Measurements from ENCODE around the gene TSC22D2. TPM values are rescaled to one million over a fixed set of nuclear protein-coding genes. Genes with fewer than 3 reads are reported as not detected.

Gene TSC22D2
- total and polyA plus RNA-seq, 2 of the 8 experiments (the other 6 are each of a cell fraction or from before 2014, with no cell fraction given): 3.4 to 27.6 TPM

DNA sequence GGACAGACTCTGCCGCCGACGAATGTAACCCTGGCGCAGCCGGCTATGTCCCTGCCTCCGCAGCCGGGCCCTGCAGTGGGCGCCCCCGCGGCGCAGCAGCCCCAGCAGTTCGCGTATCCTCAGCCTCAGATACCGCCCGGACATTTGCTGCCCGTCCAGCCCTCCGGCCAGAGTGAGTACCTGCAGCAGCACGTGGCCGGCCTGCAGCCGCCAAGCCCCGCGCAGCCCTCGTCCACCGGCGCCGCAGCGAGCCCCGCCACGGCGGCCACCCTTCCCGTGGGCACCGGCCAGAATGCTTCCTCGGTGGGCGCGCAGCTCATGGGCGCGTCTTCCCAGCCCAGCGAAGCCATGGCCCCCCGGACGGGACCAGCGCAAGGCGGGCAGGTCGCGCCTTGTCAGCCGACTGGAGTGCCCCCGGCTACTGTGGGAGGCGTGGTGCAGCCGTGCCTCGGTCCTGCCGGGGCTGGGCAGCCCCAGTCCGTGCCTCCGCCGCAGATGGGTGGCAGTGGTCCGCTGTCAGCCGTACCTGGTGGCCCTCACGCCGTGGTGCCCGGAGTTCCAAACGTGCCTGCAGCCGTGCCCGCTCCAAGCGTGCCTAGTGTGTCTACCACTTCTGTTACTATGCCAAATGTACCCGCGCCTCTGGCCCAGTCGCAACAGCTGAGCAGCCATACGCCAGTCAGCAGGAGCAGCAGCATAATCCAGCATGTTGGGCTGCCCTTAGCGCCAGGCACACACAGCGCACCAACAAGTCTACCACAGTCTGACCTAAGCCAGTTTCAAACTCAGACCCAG is 2.4 kb downstream of the TSC22D2 start (continued):
- TF ChIP-seq SP1 (IDR thresholded peaks at IDR 0.05; ENCODE audit: low read depth, low read length) (no peak), EGR1 (IDR thresholded peaks at IDR 0.05; ENCODE audit: borderline replicate concordance, low read depth, low read length) (no peak), ASH2L (IDR thresholded peaks at IDR 0.05; ENCODE audit: low read length) (peak; percentile 49), SIN3A (conservative IDR thresholded peaks at IDR 0.05 in 1 of 2, IDR thresholded peaks at IDR 0.05 in 1 of 2; ENCODE audit: low read depth in 1 of 2, low read length in 2 of 2) (peak in 1 of 2 experiments; percentile 89; a peak in 1 of 4 replicates), CTBP2 (IDR thresholded peaks at IDR 0.05; ENCODE audit: borderline replicate concordance, insufficient read depth, insufficient read length, low read length) (no peak), KDM4A (IDR thresholded peaks at IDR 0.05; ENCODE audit: low read depth, low read length, severe bottlenecking) (peak; percentile 49), PHF8 (conservative IDR thresholded peaks at IDR 0.05; ENCODE audit: low read depth, low read length) (0 out of 2 replicates have a peak, but pooled peaks have one; percentile 17), SUZ12 (IDR thresholded peaks at IDR 0.05; ENCODE audit: low read length) (0 out of 2 replicates have a peak, but pooled peaks have one; percentile 19)
- TF ChIP-seq, protein P1, sequence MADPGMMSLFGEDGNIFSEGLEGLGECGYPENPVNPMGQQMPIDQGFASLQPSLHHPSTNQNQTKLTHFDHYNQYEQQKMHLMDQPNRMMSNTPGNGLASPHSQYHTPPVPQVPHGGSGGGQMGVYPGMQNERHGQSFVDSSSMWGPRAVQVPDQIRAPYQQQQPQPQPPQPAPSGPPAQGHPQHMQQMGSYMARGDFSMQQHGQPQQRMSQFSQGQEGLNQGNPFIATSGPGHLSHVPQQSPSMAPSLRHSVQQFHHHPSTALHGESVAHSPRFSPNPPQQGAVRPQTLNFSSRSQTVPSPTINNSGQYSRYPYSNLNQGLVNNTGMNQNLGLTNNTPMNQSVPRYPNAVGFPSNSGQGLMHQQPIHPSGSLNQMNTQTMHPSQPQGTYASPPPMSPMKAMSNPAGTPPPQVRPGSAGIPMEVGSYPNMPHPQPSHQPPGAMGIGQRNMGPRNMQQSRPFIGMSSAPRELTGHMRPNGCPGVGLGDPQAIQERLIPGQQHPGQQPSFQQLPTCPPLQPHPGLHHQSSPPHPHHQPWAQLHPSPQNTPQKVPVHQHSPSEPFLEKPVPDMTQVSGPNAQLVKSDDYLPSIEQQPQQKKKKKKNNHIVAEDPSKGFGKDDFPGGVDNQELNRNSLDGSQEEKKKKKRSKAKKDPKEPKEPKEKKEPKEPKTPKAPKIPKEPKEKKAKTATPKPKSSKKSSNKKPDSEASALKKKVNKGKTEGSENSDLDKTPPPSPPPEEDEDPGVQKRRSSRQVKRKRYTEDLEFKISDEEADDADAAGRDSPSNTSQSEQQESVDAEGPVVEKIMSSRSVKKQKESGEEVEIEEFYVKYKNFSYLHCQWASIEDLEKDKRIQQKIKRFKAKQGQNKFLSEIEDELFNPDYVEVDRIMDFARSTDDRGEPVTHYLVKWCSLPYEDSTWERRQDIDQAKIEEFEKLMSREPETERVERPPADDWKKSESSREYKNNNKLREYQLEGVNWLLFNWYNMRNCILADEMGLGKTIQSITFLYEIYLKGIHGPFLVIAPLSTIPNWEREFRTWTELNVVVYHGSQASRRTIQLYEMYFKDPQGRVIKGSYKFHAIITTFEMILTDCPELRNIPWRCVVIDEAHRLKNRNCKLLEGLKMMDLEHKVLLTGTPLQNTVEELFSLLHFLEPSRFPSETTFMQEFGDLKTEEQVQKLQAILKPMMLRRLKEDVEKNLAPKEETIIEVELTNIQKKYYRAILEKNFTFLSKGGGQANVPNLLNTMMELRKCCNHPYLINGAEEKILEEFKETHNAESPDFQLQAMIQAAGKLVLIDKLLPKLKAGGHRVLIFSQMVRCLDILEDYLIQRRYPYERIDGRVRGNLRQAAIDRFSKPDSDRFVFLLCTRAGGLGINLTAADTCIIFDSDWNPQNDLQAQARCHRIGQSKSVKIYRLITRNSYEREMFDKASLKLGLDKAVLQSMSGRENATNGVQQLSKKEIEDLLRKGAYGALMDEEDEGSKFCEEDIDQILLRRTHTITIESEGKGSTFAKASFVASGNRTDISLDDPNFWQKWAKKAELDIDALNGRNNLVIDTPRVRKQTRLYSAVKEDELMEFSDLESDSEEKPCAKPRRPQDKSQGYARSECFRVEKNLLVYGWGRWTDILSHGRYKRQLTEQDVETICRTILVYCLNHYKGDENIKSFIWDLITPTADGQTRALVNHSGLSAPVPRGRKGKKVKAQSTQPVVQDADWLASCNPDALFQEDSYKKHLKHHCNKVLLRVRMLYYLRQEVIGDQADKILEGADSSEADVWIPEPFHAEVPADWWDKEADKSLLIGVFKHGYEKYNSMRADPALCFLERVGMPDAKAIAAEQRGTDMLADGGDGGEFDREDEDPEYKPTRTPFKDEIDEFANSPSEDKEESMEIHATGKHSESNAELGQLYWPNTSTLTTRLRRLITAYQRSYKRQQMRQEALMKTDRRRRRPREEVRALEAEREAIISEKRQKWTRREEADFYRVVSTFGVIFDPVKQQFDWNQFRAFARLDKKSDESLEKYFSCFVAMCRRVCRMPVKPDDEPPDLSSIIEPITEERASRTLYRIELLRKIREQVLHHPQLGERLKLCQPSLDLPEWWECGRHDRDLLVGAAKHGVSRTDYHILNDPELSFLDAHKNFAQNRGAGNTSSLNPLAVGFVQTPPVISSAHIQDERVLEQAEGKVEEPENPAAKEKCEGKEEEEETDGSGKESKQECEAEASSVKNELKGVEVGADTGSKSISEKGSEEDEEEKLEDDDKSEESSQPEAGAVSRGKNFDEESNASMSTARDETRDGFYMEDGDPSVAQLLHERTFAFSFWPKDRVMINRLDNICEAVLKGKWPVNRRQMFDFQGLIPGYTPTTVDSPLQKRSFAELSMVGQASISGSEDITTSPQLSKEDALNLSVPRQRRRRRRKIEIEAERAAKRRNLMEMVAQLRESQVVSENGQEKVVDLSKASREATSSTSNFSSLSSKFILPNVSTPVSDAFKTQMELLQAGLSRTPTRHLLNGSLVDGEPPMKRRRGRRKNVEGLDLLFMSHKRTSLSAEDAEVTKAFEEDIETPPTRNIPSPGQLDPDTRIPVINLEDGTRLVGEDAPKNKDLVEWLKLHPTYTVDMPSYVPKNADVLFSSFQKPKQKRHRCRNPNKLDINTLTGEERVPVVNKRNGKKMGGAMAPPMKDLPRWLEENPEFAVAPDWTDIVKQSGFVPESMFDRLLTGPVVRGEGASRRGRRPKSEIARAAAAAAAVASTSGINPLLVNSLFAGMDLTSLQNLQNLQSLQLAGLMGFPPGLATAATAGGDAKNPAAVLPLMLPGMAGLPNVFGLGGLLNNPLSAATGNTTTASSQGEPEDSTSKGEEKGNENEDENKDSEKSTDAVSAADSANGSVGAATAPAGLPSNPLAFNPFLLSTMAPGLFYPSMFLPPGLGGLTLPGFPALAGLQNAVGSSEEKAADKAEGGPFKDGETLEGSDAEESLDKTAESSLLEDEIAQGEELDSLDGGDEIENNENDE (IDR thresholded peaks at IDR 0.05; ENCODE audit: insufficient replicate concordance, low read length): no peak

Data from H1 (cell line).